ENCODE measurements around the gene LRP1-AS.

DNA sequence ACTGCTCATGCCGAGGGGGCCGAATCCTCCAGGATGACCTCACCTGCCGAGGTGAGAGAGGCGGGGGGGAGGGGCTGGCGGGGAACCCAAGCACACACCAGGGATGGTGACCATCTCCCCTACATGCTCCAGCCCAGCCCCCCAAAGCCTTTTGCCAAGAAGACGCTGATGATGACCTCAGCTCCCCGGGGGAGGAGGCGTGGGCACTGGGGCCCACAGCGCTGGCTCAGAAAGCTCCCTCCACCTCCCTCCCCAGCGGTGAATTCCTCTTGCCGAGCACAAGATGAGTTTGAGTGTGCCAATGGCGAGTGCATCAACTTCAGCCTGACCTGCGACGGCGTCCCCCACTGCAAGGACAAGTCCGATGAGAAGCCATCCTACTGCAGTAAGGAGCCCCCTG is 45.5 kb upstream of the LRP1-AS start:
- TF ChIP-seq, protein P1, sequence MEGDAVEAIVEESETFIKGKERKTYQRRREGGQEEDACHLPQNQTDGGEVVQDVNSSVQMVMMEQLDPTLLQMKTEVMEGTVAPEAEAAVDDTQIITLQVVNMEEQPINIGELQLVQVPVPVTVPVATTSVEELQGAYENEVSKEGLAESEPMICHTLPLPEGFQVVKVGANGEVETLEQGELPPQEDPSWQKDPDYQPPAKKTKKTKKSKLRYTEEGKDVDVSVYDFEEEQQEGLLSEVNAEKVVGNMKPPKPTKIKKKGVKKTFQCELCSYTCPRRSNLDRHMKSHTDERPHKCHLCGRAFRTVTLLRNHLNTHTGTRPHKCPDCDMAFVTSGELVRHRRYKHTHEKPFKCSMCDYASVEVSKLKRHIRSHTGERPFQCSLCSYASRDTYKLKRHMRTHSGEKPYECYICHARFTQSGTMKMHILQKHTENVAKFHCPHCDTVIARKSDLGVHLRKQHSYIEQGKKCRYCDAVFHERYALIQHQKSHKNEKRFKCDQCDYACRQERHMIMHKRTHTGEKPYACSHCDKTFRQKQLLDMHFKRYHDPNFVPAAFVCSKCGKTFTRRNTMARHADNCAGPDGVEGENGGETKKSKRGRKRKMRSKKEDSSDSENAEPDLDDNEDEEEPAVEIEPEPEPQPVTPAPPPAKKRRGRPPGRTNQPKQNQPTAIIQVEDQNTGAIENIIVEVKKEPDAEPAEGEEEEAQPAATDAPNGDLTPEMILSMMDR (IDR thresholded peaks at IDR 0.05) = no peak
- no peak for TF ChIP-seq POLR2A (IDR thresholded peaks at IDR 0.05)
